OCI-LY1 (cell line): ENCODE measurements around the gene C17orf100.

Experiments used
- H2AFZ ChIP-seq: fragments of 200-600 bp; sonication (generic), shearing (Covaris generic); 2 replicates; pipeline ENCODE4 v1.6.0; 2014; ENCODE audit warnings: antibody characterized with exemption, mild to moderate bottlenecking, low read length
- H3F3A ChIP-seq: fragments of 200-600 bp; sonication (generic), shearing (Covaris generic); 2 replicates; pipeline ENCODE4 v1.6.0; 2014; ENCODE audit warnings: mild to moderate bottlenecking, antibody characterized with exemption, low read length, moderate library complexity; ENCODE audit not compliant: insufficient read depth
- H3K27ac ChIP-seq: fragments of 200-600 bp; sonication (generic); 2 replicates; pipeline ENCODE4 v1.5.1; 2014; ENCODE audit warnings: low read length, mixed run types, mild to moderate bottlenecking, low read depth; ENCODE audit not compliant: poor library complexity, severe bottlenecking
- H3K27me3 ChIP-seq: fragments of 200-600 bp; sonication (generic); 2 replicates; pipeline ENCODE4 v1.6.0; 2014; ENCODE audit warnings: antibody characterized with exemption, mild to moderate bottlenecking, low read length, moderate library complexity; ENCODE audit not compliant: insufficient read depth
- H3K36me3 ChIP-seq: fragments of 200-600 bp; sonication (generic); 2 replicates; pipeline ENCODE4 v1.6.1; 2014; ENCODE audit warnings: mild to moderate bottlenecking, antibody characterized with exemption, low read length, moderate library complexity, mixed read lengths; ENCODE audit not compliant: insufficient read depth
- H3K4me1 ChIP-seq: fragments of 200-600 bp; sonication (generic); 2 replicates; pipeline ENCODE4 v1.5.1; 2014; ENCODE audit warnings: mild to moderate bottlenecking, low read length, moderate library complexity; ENCODE audit not compliant: insufficient read depth, severe bottlenecking
- H3K4me2 ChIP-seq: fragments of 200-600 bp; sonication (generic), shearing (Covaris generic); 2 replicates; pipeline ENCODE4 v1.6.1; 2014; ENCODE audit warnings: low read length
- H3K4me3 ChIP-seq: fragments of 200-600 bp; sonication (generic); 2 replicates; pipeline ENCODE4 v1.5.1; 2014; ENCODE audit warnings: low read length, low read depth, mild to moderate bottlenecking, mixed read lengths; ENCODE audit not compliant: poor library complexity, severe bottlenecking
- H3K79me2 ChIP-seq: fragments of 200-600 bp; shearing (Covaris generic); 2 replicates; pipeline ENCODE4 v1.6.1; 2016; ENCODE audit warnings: mixed run types, low read length, mixed read lengths; ENCODE audit not compliant: insufficient read depth
- H3K9ac ChIP-seq: fragments of 200-600 bp; sonication (generic), shearing (Covaris generic); 2 replicates; pipeline ENCODE4 v1.6.1; 2014; ENCODE audit warnings: mild to moderate bottlenecking, low read length, mixed read lengths
- H3K9me2 ChIP-seq: fragments of 200-600 bp; sonication (generic), shearing (Covaris generic); 2 replicates; pipeline ENCODE4 v1.6.1; 2014; ENCODE audit warnings: low read depth, mild to moderate bottlenecking, low read length, mixed read lengths
- H3K9me3 ChIP-seq: fragments of 200-600 bp; shearing (Covaris generic); 2 replicates; pipeline ENCODE4 v1.6.1; 2014; ENCODE audit warnings: low read length, mixed read lengths
- H4K20me1 ChIP-seq: fragments of 200-600 bp; sonication (generic), shearing (Covaris generic); 2 replicates; pipeline ENCODE4 v1.6.0; 2016; ENCODE audit warnings: mild to moderate bottlenecking, low read length; ENCODE audit not compliant: insufficient read depth
- EZH2 ChIP-seq: fragments of 200-600 bp; sonication (generic), shearing (Covaris generic); IDR thresholded peaks from 2 replicates; pipeline ENCODE4 v1.8.0; 2017; ENCODE audit warnings: borderline replicate concordance, mixed run types, mild to moderate bottlenecking, antibody characterized with exemption, low read length, moderate library complexity, mixed read lengths
- TF ChIP-seq, protein P1 (sequence below): fragments of 200-600 bp; sonication (generic), shearing (Covaris generic); IDR thresholded peaks from 2 replicates; pipeline ENCODE4 v1.5.1; 2017; ENCODE audit warnings: mild to moderate bottlenecking, antibody characterized with exemption, low read length, moderate library complexity, mixed read lengths

Gene C17orf100

DNA sequence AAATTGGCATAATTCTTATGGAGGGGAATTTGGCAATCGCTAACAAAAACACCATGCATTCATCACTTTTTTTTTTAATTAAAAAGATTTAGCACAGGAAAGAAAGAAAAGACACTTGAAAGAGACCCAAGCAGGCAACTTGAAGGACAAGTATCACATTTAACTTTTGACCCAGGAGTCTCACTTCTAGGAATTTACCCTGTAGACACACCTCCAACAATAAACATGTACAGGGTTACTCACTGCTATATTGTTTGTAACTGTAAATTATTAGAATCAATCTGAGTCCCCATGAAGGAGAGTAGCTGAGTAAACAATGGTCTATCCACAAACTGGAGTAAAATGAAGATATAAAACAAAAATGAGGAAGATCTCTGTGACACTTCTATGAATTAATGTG is 21.2 kb upstream of the C17orf100 start:
- no peak for TF ChIP-seq EZH2
- TF ChIP-seq, protein P1, sequence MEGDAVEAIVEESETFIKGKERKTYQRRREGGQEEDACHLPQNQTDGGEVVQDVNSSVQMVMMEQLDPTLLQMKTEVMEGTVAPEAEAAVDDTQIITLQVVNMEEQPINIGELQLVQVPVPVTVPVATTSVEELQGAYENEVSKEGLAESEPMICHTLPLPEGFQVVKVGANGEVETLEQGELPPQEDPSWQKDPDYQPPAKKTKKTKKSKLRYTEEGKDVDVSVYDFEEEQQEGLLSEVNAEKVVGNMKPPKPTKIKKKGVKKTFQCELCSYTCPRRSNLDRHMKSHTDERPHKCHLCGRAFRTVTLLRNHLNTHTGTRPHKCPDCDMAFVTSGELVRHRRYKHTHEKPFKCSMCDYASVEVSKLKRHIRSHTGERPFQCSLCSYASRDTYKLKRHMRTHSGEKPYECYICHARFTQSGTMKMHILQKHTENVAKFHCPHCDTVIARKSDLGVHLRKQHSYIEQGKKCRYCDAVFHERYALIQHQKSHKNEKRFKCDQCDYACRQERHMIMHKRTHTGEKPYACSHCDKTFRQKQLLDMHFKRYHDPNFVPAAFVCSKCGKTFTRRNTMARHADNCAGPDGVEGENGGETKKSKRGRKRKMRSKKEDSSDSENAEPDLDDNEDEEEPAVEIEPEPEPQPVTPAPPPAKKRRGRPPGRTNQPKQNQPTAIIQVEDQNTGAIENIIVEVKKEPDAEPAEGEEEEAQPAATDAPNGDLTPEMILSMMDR, result no peak
- Histone ChIP-seq H4K20me1 (no peaks in the 10 kb centered on the region), H3K27ac (no peak overlapping the region), H3K9me3 (0 out of 2 replicates have a peak, but pooled peaks cover 3% of the 10 kb centered on the region), H3K4me3 (no peak overlapping the region), H3K79me2 (no peaks in the 10 kb centered on the region), H3K9me2 (no peaks in the 10 kb centered on the region), H3K9ac (no peak overlapping the region), H2AFZ (no peak overlapping the region), H3K36me3 (peaks cover 58% of the 10 kb centered on the region), H3F3A (no peaks in the 10 kb centered on the region; the same call in 1 of the 2 replicates), H3K4me2 (no peak overlapping the region), H3K4me1 (no peaks in the 10 kb centered on the region), H3K27me3 (no peaks in the 10 kb centered on the region)

DNA sequence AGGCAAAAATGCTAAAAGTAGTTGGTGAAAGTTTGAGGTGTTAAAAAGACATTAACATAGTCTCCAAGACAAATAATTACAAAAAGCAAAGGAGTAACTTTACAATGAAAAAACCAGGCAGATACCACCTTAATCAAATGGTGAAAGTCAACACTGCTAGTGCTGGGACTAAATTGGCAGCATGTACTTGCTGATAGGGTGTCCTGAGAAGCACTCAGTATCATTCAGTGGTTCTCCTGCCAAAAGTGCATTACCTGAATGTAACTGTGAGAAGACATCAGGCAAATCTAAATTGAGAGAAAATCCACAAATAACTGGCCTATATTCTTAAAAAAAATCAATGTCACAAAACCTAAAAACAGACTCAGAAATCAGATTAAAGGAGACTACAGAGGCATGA is 19.0 kb upstream of the C17orf100 start:
- H3K9ac ChIP-seq, result no peak overlapping the region

DNA sequence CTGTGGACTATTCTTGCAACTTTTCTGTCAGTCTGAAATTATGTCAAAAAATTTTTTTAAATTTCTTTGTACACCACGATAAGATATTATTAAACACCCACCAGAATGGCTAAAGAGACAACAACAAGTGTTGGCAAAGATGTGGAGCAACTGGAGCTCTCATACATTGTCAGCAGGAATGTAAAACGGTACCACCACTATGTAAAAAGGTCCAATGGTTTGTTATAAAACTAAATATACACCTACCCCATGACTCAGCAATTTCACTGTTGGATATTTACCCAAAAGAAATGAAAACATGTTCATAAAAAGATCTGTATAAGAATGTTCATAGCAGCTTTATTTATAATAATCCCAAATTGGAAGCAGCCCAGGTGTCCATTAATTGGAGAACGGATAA is 18.3 kb upstream of the C17orf100 start:
- H2AFZ ChIP-seq, result no peak overlapping the region
- H3K9me3 ChIP-seq, result 0 out of 2 replicates have a peak, but pooled peaks cover 3% of the 10 kb centered on the region
- no peak overlapping the region for H3K27ac ChIP-seq
- H3F3A ChIP-seq, result no peaks in the 10 kb centered on the region; the same call in 1 of the 2 replicates
- H3K9ac ChIP-seq, result no peak overlapping the region
- H3K4me3 ChIP-seq, result no peak overlapping the region
- no peak overlapping the region for H3K4me2 ChIP-seq
- H3K36me3 ChIP-seq, result peaks cover 42% of the 10 kb centered on the region
- no peaks in the 10 kb centered on the region for H3K27me3 ChIP-seq
- no peaks in the 10 kb centered on the region for H3K9me2 ChIP-seq
- peaks cover 1% of the 10 kb centered on the region for H3K4me1 ChIP-seq
- H3K79me2 ChIP-seq, result no peaks in the 10 kb centered on the region
- no peaks in the 10 kb centered on the region for H4K20me1 ChIP-seq
- TF ChIP-seq EZH2, result no peak
- TF ChIP-seq, protein P1, result no peak

More for the DNA sequence above, 19.0 kb upstream of the C17orf100 start:
- no peaks in the 10 kb centered on the region for H3K4me1 ChIP-seq
- peaks cover 49% of the 10 kb centered on the region for H3K36me3 ChIP-seq
- H3K9me2 ChIP-seq, result no peaks in the 10 kb centered on the region
- H3K79me2 ChIP-seq, result no peaks in the 10 kb centered on the region
- H3K27me3 ChIP-seq, result no peaks in the 10 kb centered on the region
- no peak overlapping the region for H3K4me3 ChIP-seq
- H2AFZ ChIP-seq, result no peak overlapping the region
- H3K4me2 ChIP-seq, result no peak overlapping the region
- no peak overlapping the region for H3K27ac ChIP-seq
- H3F3A ChIP-seq, result no peaks in the 10 kb centered on the region; the same call in 1 of the 2 replicates
- H4K20me1 ChIP-seq, result no peaks in the 10 kb centered on the region
- H3K9me3 ChIP-seq, result 0 out of 2 replicates have a peak, but pooled peaks cover 3% of the 10 kb centered on the region
- TF ChIP-seq, protein P1, result no peak
- no peak for TF ChIP-seq EZH2
